Upper lobe of right lung (tissue), 1 donor: ENCODE measurements around the gene SNCB. TPM values are rescaled to one million over a fixed set of nuclear protein-coding genes. Genes with fewer than 3 reads are reported as not detected.

Experiments
- ATAC-seq: fragments of 200-7000 bp; cut with Tn5 transposase; one replicate; pipeline ENCODE4 v1.9.1; 2020; ENCODE audit warnings: mild to moderate bottlenecking, moderate library complexity
- DNase-seq: peaks from one replicate; pipeline ENCODE4 v3.0.0-alpha.2; 2020
- H3K27ac ChIP-seq: fragments of 200-600 bp; one replicate; pipeline ENCODE4 v1.8.0; 2022
- H3K27me3 ChIP-seq: fragments of 200-600 bp; one replicate; pipeline ENCODE4 v1.8.0; 2022; ENCODE audit warnings: mild to moderate bottlenecking
- H3K36me3 ChIP-seq: fragments of 200-600 bp; one replicate; pipeline ENCODE4 v1.8.0; 2022
- H3K4me1 ChIP-seq: fragments of 200-600 bp; one replicate; pipeline ENCODE4 v1.8.0; 2022
- H3K4me3 ChIP-seq: fragments of 200-600 bp; one replicate; pipeline ENCODE4 v1.8.0; 2022; ENCODE audit warnings: mild to moderate bottlenecking
- H3K9me3 ChIP-seq: fragments of 200-600 bp; one replicate; pipeline ENCODE4 v1.8.0; 2022
- intact Hi-C: fragments of 100-400 bp; cut with DNase I; formaldehyde crosslinking; loops from one replicate; pipeline ENCODE4 v1.11.0; 2022
- microRNA-seq: library from miRNA; unstranded; fragments of <30 nt; microRNA quantifications from one replicate; pipeline ENCODE4 v1.2.0, GENCODE V29; 2020; ENCODE audit warnings: borderline microRNAs expressed
- total RNA-seq: library from RNA; stranded (reverse); fragmentation: NEBNext Ultra II Directional; extraction: Animal tissue kit (Norgen Biotek cat#: 25700); gene quantifications from one replicate; pipeline ENCODE4 v1.2.1, GENCODE V29; 2021
- TF ChIP-seq, protein P1 (sequence below): fragments of 200-600 bp; IDR thresholded peaks from one replicate; pipeline ENCODE4 v1.8.0; 2022; ENCODE audit warnings: antibody characterized with exemption
- donor health status: DM: no; HTN: yes; CAD: no; lungs with severe emphysema.

The SNCB gene
- total RNA-seq, 1 donor from 2014 or later, result not detected

DNA sequence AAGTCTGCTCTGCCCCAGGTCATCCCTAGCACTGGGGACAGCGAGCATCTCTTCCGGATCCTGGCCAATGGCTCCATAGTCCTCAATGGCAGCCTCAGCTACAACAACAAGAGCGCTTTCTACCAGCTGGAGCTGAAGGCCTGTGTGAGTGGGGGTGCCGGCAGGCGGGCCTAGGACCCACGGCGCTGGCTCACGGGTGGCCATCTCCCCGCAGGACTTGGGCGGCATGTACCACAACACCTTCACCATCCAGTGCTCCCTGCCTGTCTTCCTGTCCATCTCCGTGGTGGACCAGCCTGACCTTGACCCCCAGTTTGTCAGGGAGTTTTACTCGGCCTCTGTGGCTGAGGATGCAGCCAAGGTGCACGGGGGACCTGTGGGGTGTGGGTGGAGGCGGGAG is 55.3 kb downstream of the SNCB start:
- DNase-seq, result no peak
- Histone ChIP-seq H3K9me3 (no peaks in the 10 kb centered on the region), H3K27me3 (peaks cover 4% of the 10 kb centered on the region), H3K4me3 (no peak overlapping the region), H3K27ac (no peak overlapping the region), H3K4me1 (no peaks in the 10 kb centered on the region), H3K36me3 (no peaks in the 10 kb centered on the region)
- TF ChIP-seq, protein P1, sequence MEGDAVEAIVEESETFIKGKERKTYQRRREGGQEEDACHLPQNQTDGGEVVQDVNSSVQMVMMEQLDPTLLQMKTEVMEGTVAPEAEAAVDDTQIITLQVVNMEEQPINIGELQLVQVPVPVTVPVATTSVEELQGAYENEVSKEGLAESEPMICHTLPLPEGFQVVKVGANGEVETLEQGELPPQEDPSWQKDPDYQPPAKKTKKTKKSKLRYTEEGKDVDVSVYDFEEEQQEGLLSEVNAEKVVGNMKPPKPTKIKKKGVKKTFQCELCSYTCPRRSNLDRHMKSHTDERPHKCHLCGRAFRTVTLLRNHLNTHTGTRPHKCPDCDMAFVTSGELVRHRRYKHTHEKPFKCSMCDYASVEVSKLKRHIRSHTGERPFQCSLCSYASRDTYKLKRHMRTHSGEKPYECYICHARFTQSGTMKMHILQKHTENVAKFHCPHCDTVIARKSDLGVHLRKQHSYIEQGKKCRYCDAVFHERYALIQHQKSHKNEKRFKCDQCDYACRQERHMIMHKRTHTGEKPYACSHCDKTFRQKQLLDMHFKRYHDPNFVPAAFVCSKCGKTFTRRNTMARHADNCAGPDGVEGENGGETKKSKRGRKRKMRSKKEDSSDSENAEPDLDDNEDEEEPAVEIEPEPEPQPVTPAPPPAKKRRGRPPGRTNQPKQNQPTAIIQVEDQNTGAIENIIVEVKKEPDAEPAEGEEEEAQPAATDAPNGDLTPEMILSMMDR, result no peak
- intact Hi-C loops, result no loop called here
- ATAC-seq, result no peak

GRCh38 chr5:176574297-176574591 is 56.1 kb downstream of the SNCB start:
- Histone ChIP-seq H3K36me3 (no peaks in the 10 kb centered on the region), H3K4me3 (no peak overlapping the region), H3K27ac (no peak overlapping the region), H3K27me3 (peaks cover 4% of the 10 kb centered on the region), H3K4me1 (no peaks in the 10 kb centered on the region), H3K9me3 (no peaks in the 10 kb centered on the region)
- intact Hi-C loops, result no loop called here
- DNase-seq, result no peak
- TF ChIP-seq, protein P1, result no peak
- ATAC-seq, result no peak

DNA sequence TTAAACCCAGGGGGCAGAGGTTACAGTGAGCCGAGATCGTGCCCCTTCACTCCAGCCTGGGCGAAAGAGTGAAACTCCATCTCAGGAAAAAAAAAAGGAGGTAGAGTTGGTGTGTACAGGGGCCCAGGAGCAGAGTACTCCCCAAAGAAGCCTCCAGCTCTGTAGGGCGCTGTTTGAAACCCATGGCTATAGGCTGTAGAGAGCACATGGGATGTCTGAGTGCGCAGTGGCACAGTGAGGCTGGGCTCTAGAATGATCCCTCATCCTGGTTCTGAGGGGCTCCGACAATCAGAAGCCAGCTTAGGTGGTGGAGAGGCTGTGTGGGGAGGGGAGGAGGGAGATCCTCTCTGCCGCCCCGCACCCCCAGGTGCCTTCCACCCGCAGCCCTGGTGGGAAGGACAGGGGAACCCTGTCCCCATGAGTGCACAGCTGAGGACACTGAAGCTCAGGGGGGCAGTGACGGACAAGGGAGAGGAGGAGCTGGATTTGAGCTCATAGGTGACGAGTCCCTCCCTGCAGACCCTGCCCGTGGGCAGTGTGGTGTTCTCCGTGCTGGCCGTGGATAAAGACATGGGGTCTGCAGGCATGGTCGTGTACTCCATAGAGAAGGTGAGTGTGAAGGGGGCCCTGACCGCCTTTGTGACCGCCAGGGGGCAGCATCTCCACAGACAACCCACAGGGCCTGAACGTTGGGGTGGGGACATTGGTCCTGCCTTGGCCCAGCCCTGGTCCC is 56.6 kb downstream of the SNCB start:
- Histone ChIP-seq H3K27ac (no peak overlapping the region), H3K27me3 (peaks cover 4% of the 10 kb centered on the region), H3K36me3 (no peaks in the 10 kb centered on the region), H3K4me3 (no peak overlapping the region), H3K9me3 (no peaks in the 10 kb centered on the region), H3K4me1 (no peaks in the 10 kb centered on the region)
- peak; percentile 85 for DNase-seq
- TF ChIP-seq, protein P1, result peak; percentile 88
- intact Hi-C loops, result no loop called here
- peak; percentile 88 for ATAC-seq

Small RNA genes lying within 50 kb of the gene (microRNA-seq; reads per million reads assigned to microRNA genes)
- gene MIR4281, result not detected

Other genes with a start within 250 kb of the SNCB start
- gene NOP16, start 241.9 kb downstream of the SNCB start, total RNA-seq, result 13.6 TPM
- 104 TPM for gene HIGD2A, start 241.8 kb downstream of the SNCB start, total RNA-seq
- gene CLTB, start 214.0 kb downstream of the SNCB start, total RNA-seq, result 80.9 TPM
- gene FAF2, start 182.1 kb downstream of the SNCB start, total RNA-seq, result 35.1 TPM
- gene RNF44, start 93.1 kb downstream of the SNCB start, total RNA-seq, result 48.0 TPM
- 0.35 TPM for gene CDHR2, start 81.2 kb downstream of the SNCB start, total RNA-seq
- gene GPRIN1, start 20.4 kb downstream of the SNCB start, total RNA-seq, result 1.4 TPM
- not detected for gene EIF4E1B, start 141 bp upstream of the SNCB start, total RNA-seq
- gene TSPAN17, start 16.9 kb upstream of the SNCB start, total RNA-seq, result 31.8 TPM
- gene UNC5A, start 180.0 kb upstream of the SNCB start, total RNA-seq, result 0.46 TPM